Loucy (cell line): ENCODE data around the gene ATF6.

Source experiments
- CTCF ChIP-seq: fragments of 200-600 bp; sonication (generic); conservative IDR thresholded peaks from 2 replicates; pipeline ENCODE4 v1.5.1; 2014; ENCODE audit warnings: mild to moderate bottlenecking, antibody characterized with exemption, low read length
- EZH2phosphoT487 ChIP-seq: fragments of 200-600 bp; IDR thresholded peaks from 2 replicates; pipeline ENCODE4 v1.6.1; 2018; ENCODE audit warnings: antibody characterized with exemption, mild to moderate bottlenecking, moderate library complexity, borderline replicate concordance

GRCh38 chr1:161791904-161792655, 26.0 kb downstream of the ATF6 start:
- TF ChIP-seq CTCF (no peak), EZH2phosphoT487 (no peak)
